Hindlimb muscle (tissue), 1 donor: ENCODE data around the gene PEX26. TPM values are rescaled to one million over a fixed set of nuclear protein-coding genes. Genes with fewer than 3 reads are reported as not detected.
"Not testable (repeated sequence)": the region's sequence is repeated elsewhere in the genome, so short reads cannot be mapped to it uniquely, and the experiment has no call there.

ENCODE experiments used
- DNase-seq: peaks from one replicate; pipeline ENCODE4 v3.0.0-alpha.2; 2013
- polyA plus RNA-seq: library from polyadenylated mRNA; unstranded; fragments of 120-200 nt; gene quantifications from one replicate; pipeline ENCODE4 v1.2.1, GENCODE V29; 2013; ENCODE audit not compliant: insufficient read length

Gene PEX26
- polyA plus RNA-seq, 1 donor, result 18.0 TPM

- no peak for DNase-seq
Observed at GRCh38 chr22:18071968-18072310, 5.9 kb upstream of the PEX26 start.

GRCh38 chr22:18073467-18073866, 4.3 kb upstream of the PEX26 start:
- no peak for DNase-seq

- DNase-seq, result not testable (repeated sequence)
Observed at GRCh38 chr22:18073927-18074326, 3.9 kb upstream of the PEX26 start.

GRCh38 chr22:18075101-18075719, 2.6 kb upstream of the PEX26 start:
- no peak for DNase-seq

GRCh38 chr22:18075720-18076497, 1.9 kb upstream of the PEX26 start:
- DNase-seq, result peak; percentile 90

GRCh38 chr22:18077087-18077638, 627 bp upstream of the PEX26 start:
- no peak for DNase-seq

GRCh38 chr22:18078329-18079041, 695 bp downstream of the PEX26 start:
- DNase-seq, result no peak

GRCh38 chr22:18079706-18080233, 2.0 kb downstream of the PEX26 start:
- no peak for DNase-seq

GRCh38 chr22:18081416-18081815, 3.6 kb downstream of the PEX26 start:
- DNase-seq, result no peak

GRCh38 chr22:18082467-18082866, 4.7 kb downstream of the PEX26 start:
- DNase-seq, result no peak

- no peak for DNase-seq
Observed at GRCh38 chr22:18083406-18083805, 5.6 kb downstream of the PEX26 start.

- no peak for DNase-seq
Observed at GRCh38 chr22:18085188-18085587, 7.4 kb downstream of the PEX26 start.

- no peak for DNase-seq
Observed at GRCh38 chr22:18087350-18087855, 9.6 kb downstream of the PEX26 start.

GRCh38 chr22:18088825-18089568, 11.2 kb downstream of the PEX26 start:
- DNase-seq, result no peak

- no peak for DNase-seq
Observed at GRCh38 chr22:18090286-18090685, 12.5 kb downstream of the PEX26 start.

- no peak for DNase-seq
Observed at GRCh38 chr22:18091478-18091877, 13.7 kb downstream of the PEX26 start.

- DNase-seq, result peak; percentile 43
Observed at GRCh38 chr22:18091916-18092526, 14.2 kb downstream of the PEX26 start.

GRCh38 chr22:18093661-18094060, 15.9 kb downstream of the PEX26 start:
- DNase-seq, result no peak

GRCh38 chr22:18095101-18095805, 17.5 kb downstream of the PEX26 start:
- DNase-seq, result no peak

- no peak for DNase-seq
Observed at GRCh38 chr22:18096823-18097222, 19.0 kb downstream of the PEX26 start.

- DNase-seq, result no peak
Observed at GRCh38 chr22:18100781-18101180, 23.0 kb downstream of the PEX26 start.
